ENCODE data around the gene ZNRF3. TPM values are rescaled to one million over a fixed set of nuclear protein-coding genes. Genes with fewer than 3 reads are reported as not detected.

The ZNRF3 gene
- total and polyA plus RNA-seq, 12 donors = 1.8 to 7.7 (median 6.2) TPM

GRCh38 chr22:29018293-29019189 is 135.2 kb downstream of the ZNRF3 start:
- ATAC-seq (no peak), DNase-seq (no peak)
- no peak for TF ChIP-seq CTCF (IDR thresholded peaks at IDR 0.05)
- H3K4me1 ChIP-seq = peaks cover 0 to 19% (median 3%) of the 10 kb centered on the region in 9 donors
- H3K27ac ChIP-seq = no peak overlapping the region
- H3K36me3 ChIP-seq = no peaks in the 10 kb centered on the region
- H3K27me3 ChIP-seq = no peaks in the 10 kb centered on the region
- 97 to 98% methylated on average over 4 of the region's 4 CpGs for WGBS, 2 donors
- intact Hi-C loops (cut with DNase I) = no loop called here
- H3K4me3 ChIP-seq = no peak overlapping the region
- peaks cover 0 to 6% (median 0%) of the 10 kb centered on the region in 11 donors for H3K9me3 ChIP-seq

- ATAC-seq = no peak
- 86 to 87% methylated on average over 6 of the region's 6 CpGs for WGBS, 2 donors
- intact Hi-C loops (cut with DNase I) = no loop called here
These were observed 138.9 kb downstream of the ZNRF3 start for GRCh38 chr22:29022101-29022817.

GRCh38 chr22:29023172-29023796 is 139.9 kb downstream of the ZNRF3 start:
- Histone ChIP-seq H3K9me3 (peaks cover 0 to 6% (median 0%) of the 10 kb centered on the region in 11 donors), H3K4me1 (peaks cover 0 to 17% (median 12%) of the 10 kb centered on the region in 9 donors), H3K4me3 (no peak overlapping the region), H3K36me3 (no peaks in the 10 kb centered on the region), H3K27ac (no peak overlapping the region), H3K27me3 (no peaks in the 10 kb centered on the region)
- intact Hi-C loops (cut with DNase I) = no loop called here
- 50 to 54% methylated on average over 3 of the region's 3 CpGs for WGBS, 2 donors
- TF ChIP-seq CTCF (IDR thresholded peaks at IDR 0.05) = no peak
- ATAC-seq (no peak), DNase-seq (no peak)

More at GRCh38 chr22:29022101-29022817, 138.9 kb downstream of the ZNRF3 start:
- TF ChIP-seq CTCF (IDR thresholded peaks at IDR 0.05) = no peak
- H3K27me3 ChIP-seq = no peaks in the 10 kb centered on the region
- no peaks in the 10 kb centered on the region for H3K36me3 ChIP-seq
- no peak for DNase-seq
- H3K4me3 ChIP-seq = no peak overlapping the region
- peaks cover 0 to 17% (median 12%) of the 10 kb centered on the region in 9 donors for H3K4me1 ChIP-seq
- no peak overlapping the region for H3K27ac ChIP-seq
- peaks cover 0 to 6% (median 0%) of the 10 kb centered on the region in 11 donors for H3K9me3 ChIP-seq

GRCh38 chr22:29026579-29026978 is 143.2 kb downstream of the ZNRF3 start:
- ATAC-seq (no peak), DNase-seq (no peak)
- 93 to 96% methylated on average over 3 of the region's 3 CpGs for WGBS, 2 donors
- H3K9me3 ChIP-seq = no peaks in the 10 kb centered on the region
- H3K4me1 ChIP-seq = peaks cover 2 to 37% (median 22%) of the 10 kb centered on the region in 9 donors
- no peak for TF ChIP-seq CTCF (IDR thresholded peaks at IDR 0.05)
- no peaks in the 10 kb centered on the region for H3K36me3 ChIP-seq
- H3K4me3 ChIP-seq = no peak overlapping the region
- peaks cover 0 to 22% (median 0%) of the 10 kb centered on the region in 7 donors for H3K27me3 ChIP-seq
- H3K27ac ChIP-seq = no peak overlapping the region
- intact Hi-C loops (cut with DNase I) = no loop called here
